ENCODE measurements around the gene UTS2R. TPM values are rescaled to one million over a fixed set of nuclear protein-coding genes. Genes with fewer than 3 reads are reported as not detected.
"Not testable (repeated sequence)": the region's sequence is repeated elsewhere in the genome, so short reads cannot be mapped to it uniquely, and the experiment has no call there.

The UTS2R gene
- polyA plus RNA-seq, 4 donors = 0.30 to 0.70 (median 0.43) TPM

- DNase-seq (ENCODE audit: low read depth in 4 of 4, low spot score in 3 of 4) = no peak
Measured at GRCh38 chr17:82333279-82334171, 38.0 kb upstream of the UTS2R start, which contains the start of gene SECTM1. Gene SECTM1 (minus strand): TSS chr17:82333766. CDS start chr17:82327240, 6,526 bp downstream.

DNA sequence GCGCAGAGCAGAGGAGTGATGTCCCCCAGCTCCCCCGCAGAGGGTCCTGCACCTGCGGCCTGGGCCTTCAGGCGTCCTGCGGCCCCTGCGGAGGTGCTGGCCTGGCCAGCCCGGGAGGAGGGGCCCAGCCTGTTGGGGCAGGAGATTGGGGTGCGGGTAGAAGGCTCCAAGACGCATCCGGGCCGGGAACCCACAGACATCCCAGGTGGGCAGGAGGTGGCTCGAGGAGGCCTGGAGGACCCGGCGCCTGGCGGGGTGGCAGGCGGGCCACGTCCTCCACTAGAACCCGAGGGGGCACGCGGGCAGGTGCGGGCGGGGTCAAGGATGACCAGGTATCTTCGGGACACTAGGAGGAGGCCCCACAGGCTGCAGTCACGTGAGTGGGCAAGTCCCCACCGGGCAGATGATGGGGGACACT, 37.4 kb upstream of the UTS2R start:
- no peak for DNase-seq (ENCODE audit: low read depth in 4 of 4, low spot score in 3 of 4)

DNA sequence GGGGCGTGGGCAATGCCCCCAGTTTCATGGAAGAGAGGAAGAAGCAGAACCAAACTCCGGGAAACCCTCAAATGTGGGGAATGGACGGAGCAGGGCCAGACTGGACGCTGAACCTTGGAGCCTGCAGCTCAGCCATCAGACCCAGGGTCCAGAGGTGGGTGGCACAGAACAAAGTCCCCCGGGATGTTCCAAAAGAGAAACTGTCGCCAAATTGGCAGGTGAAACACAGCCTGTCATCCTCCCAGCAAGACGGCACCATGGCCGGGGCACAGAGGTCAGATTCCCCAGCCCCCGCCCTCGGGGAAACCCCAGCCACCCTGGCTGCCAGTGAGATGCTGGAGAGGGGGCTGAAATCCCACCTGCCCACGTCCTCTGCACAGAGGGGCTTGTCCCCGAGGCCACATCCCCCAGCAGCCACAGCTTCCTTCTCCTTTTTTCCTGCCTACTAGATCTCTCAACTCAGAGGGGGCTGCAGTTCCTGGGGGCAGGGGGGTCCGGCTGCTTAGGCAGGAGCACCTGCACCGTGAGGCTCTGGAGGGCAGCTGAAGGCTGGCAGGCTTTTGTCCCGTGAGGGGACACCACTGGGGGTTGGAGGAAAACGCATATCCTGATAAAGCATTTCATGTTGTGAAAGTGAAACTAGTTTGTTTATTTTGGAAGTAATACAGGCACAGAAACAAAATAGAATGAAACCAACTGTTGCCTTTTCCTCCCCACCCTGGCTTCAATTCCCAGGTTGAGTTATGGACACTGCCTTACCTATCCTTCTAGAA, 36.8 kb upstream of the UTS2R start:
- DNase-seq (ENCODE audit: low read depth in 4 of 4, low spot score in 3 of 4) = no peak

DNA sequence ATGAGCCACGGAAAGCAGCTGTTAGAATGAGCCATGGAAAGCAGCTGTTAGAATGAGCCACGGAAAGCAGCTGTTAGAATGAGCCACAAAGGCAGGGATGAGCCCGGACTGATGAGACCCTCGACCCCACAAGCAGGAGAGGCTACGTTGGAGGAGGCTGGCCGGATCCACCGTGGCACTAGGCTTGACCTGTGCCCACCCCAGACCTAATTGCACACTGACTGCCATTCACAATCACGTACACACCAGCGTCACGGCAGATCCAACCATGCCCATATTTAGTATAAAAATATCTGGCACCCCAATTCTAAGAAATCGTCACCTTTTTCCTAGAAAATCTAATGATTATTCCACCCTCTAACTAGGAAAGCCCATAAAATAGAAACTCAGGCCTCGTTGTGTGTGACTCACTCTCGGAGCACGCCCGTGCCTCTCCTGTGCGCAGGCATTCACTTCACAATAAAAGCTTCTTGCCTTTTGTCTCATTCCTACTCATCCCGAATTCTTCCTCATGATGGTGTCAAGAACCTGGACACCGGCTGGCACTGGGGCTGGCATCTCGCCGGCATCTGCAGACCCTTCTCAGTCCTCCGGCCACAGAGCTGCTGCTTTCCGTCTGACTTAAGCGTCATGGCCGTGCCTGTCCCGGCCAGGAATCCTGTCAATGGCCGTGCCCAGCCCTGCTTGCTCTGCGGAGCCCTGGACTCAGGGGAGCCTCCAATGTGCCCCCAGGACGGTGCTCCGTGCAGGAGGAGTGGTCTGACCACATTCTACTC, 32.5 kb upstream of the UTS2R start:
- DNase-seq (ENCODE audit: low read depth in 4 of 4, low spot score in 3 of 4) = no peak

GRCh38 chr17:82339634-82340580, 31.7 kb upstream of the UTS2R start:
- no peak for DNase-seq (ENCODE audit: low read depth in 4 of 4, low spot score in 3 of 4)

GRCh38 chr17:82342361-82343079, 29.0 kb upstream of the UTS2R start:
- no peak for DNase-seq (ENCODE audit: low read depth in 4 of 4, low spot score in 3 of 4)

DNA sequence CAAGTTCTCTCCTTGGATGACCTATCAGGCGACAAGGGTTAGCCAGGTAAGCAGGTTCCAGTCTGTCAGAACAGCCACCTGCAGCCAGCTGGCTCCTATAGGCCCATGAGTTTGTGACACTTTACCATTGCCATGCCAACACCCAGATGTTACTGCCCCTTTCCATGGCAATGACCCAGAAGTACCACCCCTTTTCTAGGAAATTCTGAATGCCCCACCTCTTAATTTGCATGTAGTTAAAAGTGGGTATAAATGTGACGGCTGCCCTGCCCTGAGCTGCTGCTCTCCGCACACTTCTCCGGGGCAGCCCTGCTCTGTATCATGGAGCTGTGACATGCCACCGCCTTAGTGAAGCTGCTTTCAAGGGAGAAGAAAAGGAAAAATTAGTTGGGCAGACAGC, 28.0 kb upstream of the UTS2R start:
- DNase-seq (ENCODE audit: low read depth in 4 of 4, low spot score in 3 of 4) = no peak

DNA sequence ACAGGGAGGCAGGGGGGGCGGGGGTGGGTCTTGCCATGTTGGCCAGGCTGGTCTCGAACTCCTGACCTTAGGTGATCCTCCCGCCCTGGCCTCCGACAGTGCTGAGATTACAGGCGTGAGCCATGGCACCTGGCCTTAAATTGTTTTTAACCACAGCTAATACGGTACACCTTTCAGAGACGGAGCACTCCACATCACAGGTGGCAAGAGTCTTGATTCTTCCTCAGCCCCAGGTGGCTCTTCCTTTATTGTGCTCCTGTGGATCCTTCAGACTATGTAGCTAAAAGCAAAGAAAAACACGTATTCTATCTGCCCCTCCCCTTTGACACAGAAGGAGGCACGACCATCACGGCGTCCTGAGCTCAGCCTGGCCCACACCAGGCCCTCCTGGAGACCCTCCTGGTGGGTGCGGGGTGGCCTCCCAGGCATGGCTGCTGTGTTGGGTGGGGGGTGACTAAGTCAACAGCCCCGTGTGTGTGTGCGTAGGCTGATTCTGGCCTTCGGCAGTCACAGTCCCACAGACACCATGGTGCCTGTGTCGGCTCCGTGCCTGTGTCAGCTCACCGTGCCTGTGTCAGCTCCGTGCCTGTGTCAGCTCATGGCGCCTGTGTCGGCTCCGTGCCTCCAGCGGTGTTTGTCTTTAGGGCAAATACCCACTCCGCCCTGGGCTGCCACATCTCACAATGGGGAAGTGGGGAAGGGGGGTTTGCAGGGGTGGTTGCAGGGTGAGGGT, 27.2 kb upstream of the UTS2R start:
- DNase-seq (ENCODE audit: low read depth in 4 of 4, low spot score in 3 of 4) = no peak

GRCh38 chr17:82345151-82345976, 26.2 kb upstream of the UTS2R start:
- no peak for DNase-seq (ENCODE audit: low read depth in 4 of 4, low spot score in 3 of 4)

DNA sequence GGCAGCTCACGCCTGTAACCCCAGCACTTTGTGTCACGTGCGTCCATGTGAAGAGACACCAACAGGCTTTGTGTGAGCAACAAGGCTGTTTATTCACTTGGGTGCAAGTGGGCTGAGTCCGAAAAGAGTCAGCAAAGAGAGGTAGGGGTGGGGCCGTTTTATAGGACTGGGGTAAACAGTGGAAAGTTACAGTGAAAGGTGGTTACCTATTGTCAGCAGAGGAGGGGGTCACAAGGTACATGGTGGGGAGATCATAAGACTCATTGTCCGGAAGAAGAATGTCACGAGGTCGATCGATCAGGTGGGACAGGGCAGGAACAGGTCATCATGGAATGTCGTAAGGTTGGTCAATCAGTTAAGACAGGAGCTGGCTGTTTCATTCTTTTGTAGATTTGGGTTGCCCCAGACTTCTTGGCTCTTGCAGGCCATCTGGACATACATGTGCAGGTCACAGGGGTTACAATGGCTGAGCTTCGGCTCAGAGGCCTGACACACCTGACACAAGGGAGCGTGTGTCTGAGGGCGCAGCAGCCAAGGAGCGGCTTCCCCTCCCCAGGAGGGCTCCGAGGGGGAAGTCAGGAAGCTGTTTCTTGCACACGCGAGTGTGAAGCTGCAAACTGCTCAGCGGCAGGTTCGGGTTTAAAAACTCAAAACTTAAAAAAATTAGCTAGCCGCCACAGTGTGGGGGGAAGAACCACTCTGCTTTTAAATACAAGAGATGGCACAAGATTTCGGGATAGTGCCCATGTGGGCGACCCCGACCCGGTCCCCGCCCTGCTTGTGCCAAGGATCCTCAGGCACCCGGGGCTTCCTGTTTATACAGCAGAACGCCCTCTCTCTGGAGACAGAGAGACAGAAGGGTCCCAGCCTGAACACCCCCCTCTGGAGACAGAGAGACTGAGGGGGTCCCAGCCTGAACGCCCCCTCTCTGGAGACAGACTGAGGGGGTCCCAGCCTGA, 24.9 kb upstream of the UTS2R start:
- DNase-seq (ENCODE audit: low read depth in 4 of 4, low spot score in 3 of 4) = no peak

DNA sequence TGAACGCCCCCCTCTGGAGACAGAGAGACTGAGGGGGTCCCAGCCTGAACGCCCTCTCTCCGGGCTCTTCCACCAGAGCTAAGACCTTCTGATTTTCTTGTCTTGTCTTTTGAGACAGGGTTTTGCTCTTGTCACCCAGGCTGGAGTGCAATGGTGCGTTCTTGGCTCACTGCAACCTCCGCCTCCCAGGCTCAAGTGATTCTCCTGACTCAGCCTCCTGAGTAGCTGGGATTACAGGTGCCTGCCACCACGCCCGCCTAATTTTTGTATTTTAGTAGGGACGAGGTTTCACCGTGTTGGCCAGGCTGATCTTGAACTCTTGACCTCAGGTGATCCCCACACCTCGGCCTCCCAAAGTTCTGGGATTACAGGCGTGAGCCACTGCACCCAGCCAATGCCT, 23.6 kb upstream of the UTS2R start:
- DNase-seq (ENCODE audit: low read depth in 4 of 4, low spot score in 3 of 4) = not testable (repeated sequence)

DNA sequence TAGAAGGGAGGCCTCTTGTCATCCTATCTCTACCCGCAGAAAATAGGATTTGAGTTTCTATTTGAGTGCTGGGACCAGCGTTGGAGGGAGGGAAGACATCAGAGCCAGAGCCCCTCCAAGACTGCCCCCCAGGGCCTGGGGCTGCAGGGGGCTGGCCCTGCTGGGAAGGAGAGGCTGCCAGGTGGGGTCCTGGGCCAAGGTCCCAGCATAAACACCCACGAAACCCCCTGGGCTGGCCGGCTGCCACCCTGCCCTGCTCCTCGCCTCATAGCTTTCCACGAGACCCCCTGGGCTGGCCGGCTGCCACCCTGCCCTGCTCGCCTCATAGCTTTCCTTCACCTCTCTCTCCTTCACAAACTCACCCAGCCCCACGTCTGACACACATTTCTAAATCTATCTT, 23.1 kb upstream of the UTS2R start:
- DNase-seq (ENCODE audit: low read depth in 4 of 4, low spot score in 3 of 4) = no peak

DNA sequence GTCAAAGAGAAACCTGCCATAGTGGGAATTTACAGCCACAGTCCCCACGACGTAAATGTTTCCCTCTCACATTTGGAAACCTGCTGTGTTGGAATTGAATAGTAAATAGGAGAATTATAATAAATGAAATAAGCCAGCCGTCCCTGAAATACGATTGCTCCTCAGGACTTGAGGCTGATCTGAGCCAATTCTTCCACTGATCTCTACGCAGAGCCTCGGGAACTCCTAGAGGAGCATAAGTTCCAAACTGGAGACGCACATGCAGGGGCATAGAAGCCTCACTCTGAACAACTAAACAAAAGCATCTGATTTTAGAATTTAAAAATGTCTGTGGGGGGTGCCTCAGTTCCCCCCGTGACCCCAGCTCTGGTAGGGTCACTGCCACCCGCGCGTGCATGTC, 22.7 kb upstream of the UTS2R start:
- no peak for DNase-seq (ENCODE audit: low read depth in 4 of 4, low spot score in 3 of 4)

- DNase-seq (ENCODE audit: low read depth in 4 of 4, low spot score in 3 of 4) = no peak
Measured at GRCh38 chr17:82349287-82349701, 22.3 kb upstream of the UTS2R start.

- DNase-seq (ENCODE audit: low read depth in 4 of 4, low spot score in 3 of 4) = no peak
Measured at GRCh38 chr17:82350182-82351030, 21.2 kb upstream of the UTS2R start.
